Hematopoietic multipotent progenitor cell treated with erythropoietin and hydrocortisone succinate and interleukin-3 and kit ligand, for 17 days (in vitro differentiated cells): Measurements from ENCODE around the gene MPC1.

Source experiments
- DNase-seq: peaks from one replicate; pipeline ENCODE4 v3.0.0-alpha.2; 2015; ENCODE audit warnings: low spot score

Gene MPC1

DNA sequence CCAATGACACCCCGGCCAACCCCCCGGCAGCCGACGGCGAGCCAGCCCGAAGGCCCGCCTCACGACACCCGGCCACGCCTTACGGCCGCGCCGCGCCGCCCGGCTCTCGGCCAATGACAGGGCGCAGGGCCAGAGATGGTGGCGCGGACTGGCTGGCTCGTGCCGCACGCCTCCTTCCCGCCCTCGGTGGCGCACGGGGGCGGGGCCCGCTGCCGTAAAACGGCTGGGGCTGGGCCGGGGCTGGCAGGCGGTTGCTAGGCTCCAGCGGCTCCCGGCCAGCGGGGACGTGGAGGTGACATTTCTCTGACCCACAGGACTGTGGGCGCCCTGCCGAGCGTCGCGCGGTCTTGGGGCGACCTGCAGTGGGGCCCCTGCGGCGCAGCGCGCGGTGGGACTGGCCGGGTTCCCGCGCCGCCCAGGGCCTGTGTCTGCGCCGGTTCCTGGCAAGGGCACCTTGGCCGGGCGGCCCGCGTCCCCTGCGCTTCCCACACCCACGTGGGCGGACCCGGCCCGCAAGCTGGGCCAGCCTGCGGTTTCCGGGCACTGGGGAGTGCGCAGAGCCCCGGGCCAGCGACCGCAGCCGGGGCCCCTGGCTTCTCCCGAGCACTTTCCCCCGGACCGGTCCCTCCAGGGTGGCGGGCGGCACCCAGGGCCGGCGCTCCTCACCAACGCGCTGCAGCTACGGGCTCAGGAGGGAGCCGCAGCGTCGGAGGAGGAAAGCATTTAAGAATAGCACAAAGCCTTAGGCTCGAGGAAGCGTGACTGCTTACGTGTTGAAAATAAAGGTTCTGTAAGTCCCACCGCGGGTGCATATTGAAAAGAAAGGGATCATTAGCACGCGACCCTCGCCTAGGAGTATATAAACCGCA is at the start of gene MPC1:
Gene MPC1 (minus strand): TSS at position 8 of the 869 bp plus-strand sequence. CDS start 64 bp downstream, outside the sequence.
- peak; percentile 93 for DNase-seq

DNA sequence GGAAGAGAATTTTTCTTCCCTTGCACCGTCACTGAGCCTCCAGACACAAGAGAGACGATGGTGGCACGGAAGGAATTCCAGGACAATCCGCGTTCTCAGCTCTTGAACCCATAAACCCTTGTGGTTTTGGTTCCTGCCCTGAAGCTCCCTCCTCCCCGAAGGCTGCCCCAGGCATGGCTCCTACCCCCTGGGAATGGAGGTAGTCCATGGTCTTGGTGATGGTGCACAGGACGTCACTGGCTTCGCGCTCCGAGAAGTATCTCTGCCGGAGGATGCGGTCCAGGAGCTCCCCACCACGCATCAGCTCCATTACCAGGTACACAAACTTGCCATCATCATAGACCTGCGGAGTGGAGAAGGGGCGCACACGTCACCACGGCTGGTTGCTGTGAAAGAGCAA is 47.5 kb upstream of the MPC1 start:
- DNase-seq, result no peak

DNA sequence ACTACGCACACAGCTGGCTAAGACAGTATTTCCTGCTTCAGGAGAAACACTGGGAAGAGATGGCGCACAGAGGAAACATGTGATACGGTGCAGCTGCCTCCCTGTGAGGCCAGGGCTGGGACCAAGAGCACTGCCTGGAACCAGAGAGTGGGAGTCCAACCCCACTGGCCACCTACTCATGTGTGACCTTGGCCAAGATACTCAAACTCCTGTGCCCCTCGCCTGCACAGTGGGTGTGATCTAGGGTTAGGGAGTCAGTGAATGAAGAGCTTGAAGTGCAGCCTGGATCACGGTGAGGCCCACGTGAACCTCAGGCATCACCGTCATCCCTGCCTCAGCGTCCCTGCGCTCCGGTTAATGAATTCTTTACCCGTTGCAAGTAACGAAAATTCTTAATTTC is 41.7 kb upstream of the MPC1 start:
- no peak for DNase-seq

DNA sequence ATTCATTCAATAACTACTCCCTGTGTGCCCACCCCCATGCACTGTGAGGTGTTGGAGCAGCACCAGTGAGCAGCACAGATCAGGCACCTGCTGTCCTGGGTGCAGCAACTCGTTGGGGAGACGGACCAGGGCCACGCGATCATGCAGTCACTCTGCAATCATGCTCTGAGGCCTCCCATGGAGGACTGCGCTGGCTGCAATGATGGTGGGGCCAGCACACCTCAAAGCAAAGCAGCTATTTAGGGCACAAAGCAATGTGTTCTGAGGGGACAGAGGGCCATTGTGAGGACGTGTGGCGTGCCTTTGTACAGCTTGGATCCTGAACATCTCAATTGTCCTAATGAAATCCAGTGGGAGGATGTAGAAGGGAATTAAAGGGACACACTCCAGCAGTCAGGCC is 41.0 kb upstream of the MPC1 start:
- no peak for DNase-seq

GRCh38 chr6:166423051-166423745 is 40.5 kb upstream of the MPC1 start:
- DNase-seq, result no peak

- no peak for DNase-seq
These were observed 39.6 kb upstream of the MPC1 start for GRCh38 chr6:166422201-166422940.

GRCh38 chr6:166420351-166420750 is 37.6 kb upstream of the MPC1 start:
- DNase-seq, result no peak

- no peak for DNase-seq
These were observed 37.0 kb upstream of the MPC1 start for GRCh38 chr6:166419717-166420116.

DNA sequence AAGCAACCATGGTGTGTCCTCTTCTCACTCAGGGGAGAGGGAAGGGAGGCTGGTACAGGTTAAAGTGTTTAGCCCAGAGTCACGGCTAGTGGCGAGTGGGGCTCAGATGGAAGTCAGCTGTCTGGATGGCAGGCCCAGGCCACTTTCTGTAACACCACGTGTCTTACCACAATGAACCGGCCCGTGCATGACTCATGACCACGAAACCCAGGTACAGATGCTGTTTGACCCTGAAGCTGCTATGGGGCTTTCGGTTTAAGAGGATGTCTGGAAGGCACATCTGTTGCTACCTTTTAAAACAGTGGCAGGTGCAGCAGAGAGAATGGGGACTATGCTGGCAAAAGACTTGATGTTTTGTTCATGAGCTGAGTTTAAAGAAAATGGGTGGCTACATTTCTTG is 36.5 kb upstream of the MPC1 start:
- no peak for DNase-seq

DNA sequence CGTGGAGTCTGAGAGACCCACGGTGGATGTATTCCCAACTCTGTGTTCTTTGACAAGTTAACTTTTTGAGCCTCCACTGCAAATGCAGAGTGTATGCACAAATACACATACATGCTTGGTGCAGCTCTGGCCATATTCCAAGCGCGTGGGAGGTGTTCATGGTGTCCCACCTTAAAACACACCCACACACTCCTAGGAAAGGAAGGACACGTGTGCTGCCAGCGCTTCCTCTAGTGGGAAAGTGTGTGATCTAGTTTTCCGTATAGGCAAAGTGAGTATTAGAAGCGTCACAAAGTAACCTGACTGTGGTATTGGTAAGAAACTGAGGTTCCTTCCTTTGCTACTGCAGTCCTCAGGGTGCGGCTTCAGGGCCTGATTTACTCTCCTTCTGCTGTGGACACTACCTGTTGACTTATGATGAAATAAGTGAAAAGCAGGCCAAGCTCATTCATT is 36.0 kb upstream of the MPC1 start:
- no peak for DNase-seq

- DNase-seq, result no peak
These were observed 34.5 kb upstream of the MPC1 start for GRCh38 chr6:166417285-166417691.

- no peak for DNase-seq
These were observed 33.1 kb upstream of the MPC1 start for GRCh38 chr6:166415833-166416347.

GRCh38 chr6:166415306-166415705 is 32.6 kb upstream of the MPC1 start:
- DNase-seq, result no peak

GRCh38 chr6:166413491-166413951 is 30.8 kb upstream of the MPC1 start:
- DNase-seq, result no peak

DNA sequence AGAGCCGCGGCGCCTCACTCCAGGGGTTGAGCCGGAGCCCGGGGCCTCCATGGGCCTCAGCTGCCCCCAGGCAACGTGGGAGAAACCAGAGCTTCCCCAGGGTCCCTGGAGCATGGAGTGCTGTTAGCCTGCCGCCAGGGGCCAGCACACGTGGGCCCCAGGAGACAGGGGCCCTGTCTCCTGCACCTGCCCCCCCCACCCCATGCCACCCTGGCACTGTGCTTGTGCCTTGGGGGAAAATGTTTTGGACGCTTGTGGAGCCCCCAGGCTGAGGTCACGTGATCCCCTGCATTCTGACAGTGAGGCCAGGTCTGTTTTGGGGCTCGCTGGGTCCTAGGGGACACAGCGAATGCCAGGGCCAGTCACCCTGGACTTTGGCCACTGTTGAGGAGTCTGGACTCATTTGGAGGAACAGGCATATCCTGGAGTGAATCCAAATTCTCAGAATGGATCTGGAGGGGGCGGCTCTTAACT is 30.2 kb upstream of the MPC1 start:
- no peak for DNase-seq

- no peak for DNase-seq
These were observed 29.6 kb upstream of the MPC1 start for GRCh38 chr6:166412156-166412910.

DNA sequence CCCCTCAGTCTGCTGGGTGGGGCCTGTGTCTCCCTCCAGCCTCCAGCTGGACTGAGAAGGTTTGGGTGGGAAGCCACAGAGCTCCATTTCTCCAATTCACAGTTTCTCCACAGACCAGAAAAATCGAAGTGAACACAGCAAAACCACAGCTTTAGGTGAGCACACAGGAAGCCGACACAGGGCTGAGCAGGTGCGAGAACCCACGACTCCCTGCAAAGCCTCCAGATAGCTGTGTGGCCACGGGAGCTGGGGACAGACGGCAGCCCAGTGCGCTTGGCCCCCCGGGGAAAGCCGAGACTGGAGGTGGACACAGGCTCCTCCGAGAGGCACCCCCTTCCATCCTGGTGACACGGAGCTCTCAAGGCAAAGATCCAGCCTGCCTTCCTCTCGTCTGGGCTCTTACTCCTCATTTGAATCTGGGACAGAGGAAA is 29.0 kb upstream of the MPC1 start:
- DNase-seq, result no peak

DNA sequence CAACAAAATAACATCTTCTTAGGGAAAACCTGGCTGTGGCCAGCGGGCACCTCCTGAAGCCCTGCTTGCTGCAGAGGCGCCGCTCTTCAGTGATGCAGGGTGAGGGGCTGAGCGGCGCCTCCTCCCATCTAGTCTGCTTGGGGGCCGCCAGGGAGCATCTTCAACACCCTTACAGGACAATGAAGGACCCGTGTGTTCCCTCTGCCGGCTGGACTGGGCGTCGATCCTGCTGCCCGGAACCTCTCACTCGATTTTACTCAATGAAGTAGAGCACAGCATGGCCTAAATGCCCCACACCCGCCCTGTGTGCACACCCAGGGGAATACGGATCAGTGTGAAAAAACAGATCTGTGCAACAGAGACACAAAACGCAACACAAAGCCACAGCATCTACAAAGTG is 28.5 kb upstream of the MPC1 start:
- DNase-seq, result no peak

DNA sequence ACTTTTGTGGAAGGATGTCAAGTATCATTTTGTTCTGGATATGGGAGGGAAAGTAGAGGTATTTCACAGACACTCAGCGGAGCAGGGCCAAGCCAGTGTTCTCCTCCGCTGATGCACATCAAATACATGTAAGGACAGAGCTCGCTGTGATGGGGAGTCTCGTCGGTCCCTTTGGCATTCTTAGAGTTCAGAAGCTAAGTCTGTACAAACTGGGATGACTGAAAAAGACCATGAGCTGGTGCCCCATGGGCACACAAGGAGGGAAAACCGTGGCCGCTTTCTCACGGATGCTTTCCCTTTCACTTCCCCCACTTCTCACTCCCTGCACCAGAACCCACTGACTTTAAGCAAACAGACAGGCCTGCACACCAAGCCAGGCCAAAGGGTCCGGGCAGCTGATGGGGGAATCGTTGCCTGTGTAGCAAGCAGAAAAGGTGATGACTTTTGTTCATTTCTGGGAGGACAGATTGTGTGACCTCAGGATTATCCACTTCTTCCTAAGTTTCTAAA is 27.7 kb upstream of the MPC1 start:
- no peak for DNase-seq

DNA sequence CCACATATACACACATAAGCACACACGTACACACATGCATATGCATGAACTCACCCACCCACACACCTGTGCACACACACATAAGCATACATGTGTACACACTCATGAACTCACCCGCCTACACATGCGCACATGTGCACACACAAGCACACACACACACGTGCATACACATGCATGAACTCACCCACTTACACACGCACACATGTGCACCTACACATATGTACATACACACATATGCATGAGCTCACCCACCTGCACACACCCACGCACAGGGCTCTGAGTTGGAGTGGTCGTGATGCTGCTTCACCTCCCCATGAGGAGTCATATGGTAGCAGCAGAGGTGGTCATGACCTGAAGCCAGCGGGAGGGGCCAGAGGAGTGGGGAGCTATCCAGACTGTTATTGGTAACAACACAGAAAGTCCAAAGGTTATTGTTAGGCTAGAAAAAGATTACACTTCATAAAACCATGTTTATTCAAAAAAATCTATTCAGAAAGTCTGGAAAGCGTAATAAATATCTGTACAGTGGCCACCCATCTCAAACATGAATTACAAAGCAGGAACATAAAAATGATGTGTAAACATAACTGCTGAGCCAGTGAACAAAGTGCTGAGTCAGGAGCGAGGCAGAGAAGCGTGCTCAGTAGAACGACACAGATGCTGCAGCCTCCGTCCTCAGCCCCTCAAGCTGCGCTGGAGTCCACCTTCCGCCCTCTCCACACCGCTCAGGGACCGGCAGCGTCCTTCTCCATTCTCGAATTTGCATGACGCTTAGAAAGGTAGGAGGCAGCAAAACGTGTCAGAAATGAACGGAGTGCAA is 26.4 kb upstream of the MPC1 start:
- DNase-seq, result no peak
